Osteocyte (in vitro differentiated cells): ENCODE data around the gene EBF3. TPM values are rescaled to one million over a fixed set of nuclear protein-coding genes. Genes with fewer than 3 reads are reported as not detected.

Experiments used
- DNase-seq: peaks from one replicate; pipeline ENCODE4 v3.0.0; 2021; ENCODE audit warnings: mixed read lengths; ENCODE audit not compliant: unreplicated experiment; ENCODE audit errors: extremely low spot score
- H3K27ac Mint-ChIP-seq: one replicate; pipeline ENCODE4 v1.8.0; 2021; ENCODE audit warnings: mild to moderate bottlenecking, mixed read lengths; ENCODE audit not compliant: unreplicated experiment
- H3K27me3 Mint-ChIP-seq: one replicate; pipeline ENCODE4 v1.8.0; 2021; ENCODE audit warnings: mixed read lengths; ENCODE audit not compliant: unreplicated experiment
- H3K36me3 Mint-ChIP-seq: one replicate; pipeline ENCODE4 v1.8.0; 2021; ENCODE audit warnings: mixed read lengths; ENCODE audit not compliant: unreplicated experiment
- H3K4me1 Mint-ChIP-seq: one replicate; pipeline ENCODE4 v1.8.0; 2021; ENCODE audit warnings: mixed read lengths; ENCODE audit not compliant: unreplicated experiment
- H3K4me3 Mint-ChIP-seq: one replicate; pipeline ENCODE4 v1.8.0; 2021; ENCODE audit warnings: mild to moderate bottlenecking, moderate library complexity, mixed read lengths; ENCODE audit not compliant: unreplicated experiment
- H3K9me3 Mint-ChIP-seq: one replicate; pipeline ENCODE4 v1.8.0; 2021; ENCODE audit warnings: mixed read lengths; ENCODE audit not compliant: unreplicated experiment
- total RNA-seq: library from RNA; stranded (reverse); gene quantifications from 2 replicates; pipeline ENCODE4 v1.2.1, GENCODE V29; 2021
- TF ChIP-seq, protein P1 (sequence below): fragments of 200-600 bp; sonication (generic); IDR thresholded peaks from 2 replicates; pipeline ENCODE4 v1.5.0; 2021; ENCODE audit warnings: antibody characterized with exemption, mild to moderate bottlenecking, moderate library complexity

Gene EBF3
- total RNA-seq, 1 donor from 2014 or later = 0.59 TPM

DNA sequence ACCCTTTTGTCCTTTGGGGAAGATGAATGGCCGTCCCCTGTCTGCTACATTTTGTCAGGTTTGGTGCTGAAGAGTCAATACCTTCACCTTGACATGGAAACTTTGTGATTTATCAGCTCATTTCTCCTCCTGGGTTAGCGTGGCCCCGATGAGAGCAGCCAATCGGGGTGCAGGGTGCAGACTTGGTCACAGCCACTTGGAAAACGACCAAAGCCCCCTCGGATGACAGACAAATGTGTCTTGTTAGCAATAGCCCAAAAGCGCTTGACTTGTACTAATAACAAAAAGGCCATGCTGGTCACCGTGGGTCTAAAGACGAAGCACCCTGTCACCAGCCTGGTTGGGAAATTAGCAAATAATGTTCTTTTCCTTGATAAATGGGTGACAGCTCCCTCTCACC lies 103.7 kb downstream of the EBF3 start:
- Mint-ChIP-seq H3K4me3 (no peak overlapping the region), H3K27ac (no peak overlapping the region), H3K27me3 (no peaks in the 10 kb centered on the region), H3K36me3 (no peaks in the 10 kb centered on the region), H3K4me1 (no peaks in the 10 kb centered on the region), H3K9me3 (peaks cover 4% of the 10 kb centered on the region)
- no peak for DNase-seq
- TF ChIP-seq, protein P1, sequence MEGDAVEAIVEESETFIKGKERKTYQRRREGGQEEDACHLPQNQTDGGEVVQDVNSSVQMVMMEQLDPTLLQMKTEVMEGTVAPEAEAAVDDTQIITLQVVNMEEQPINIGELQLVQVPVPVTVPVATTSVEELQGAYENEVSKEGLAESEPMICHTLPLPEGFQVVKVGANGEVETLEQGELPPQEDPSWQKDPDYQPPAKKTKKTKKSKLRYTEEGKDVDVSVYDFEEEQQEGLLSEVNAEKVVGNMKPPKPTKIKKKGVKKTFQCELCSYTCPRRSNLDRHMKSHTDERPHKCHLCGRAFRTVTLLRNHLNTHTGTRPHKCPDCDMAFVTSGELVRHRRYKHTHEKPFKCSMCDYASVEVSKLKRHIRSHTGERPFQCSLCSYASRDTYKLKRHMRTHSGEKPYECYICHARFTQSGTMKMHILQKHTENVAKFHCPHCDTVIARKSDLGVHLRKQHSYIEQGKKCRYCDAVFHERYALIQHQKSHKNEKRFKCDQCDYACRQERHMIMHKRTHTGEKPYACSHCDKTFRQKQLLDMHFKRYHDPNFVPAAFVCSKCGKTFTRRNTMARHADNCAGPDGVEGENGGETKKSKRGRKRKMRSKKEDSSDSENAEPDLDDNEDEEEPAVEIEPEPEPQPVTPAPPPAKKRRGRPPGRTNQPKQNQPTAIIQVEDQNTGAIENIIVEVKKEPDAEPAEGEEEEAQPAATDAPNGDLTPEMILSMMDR = no peak

DNA sequence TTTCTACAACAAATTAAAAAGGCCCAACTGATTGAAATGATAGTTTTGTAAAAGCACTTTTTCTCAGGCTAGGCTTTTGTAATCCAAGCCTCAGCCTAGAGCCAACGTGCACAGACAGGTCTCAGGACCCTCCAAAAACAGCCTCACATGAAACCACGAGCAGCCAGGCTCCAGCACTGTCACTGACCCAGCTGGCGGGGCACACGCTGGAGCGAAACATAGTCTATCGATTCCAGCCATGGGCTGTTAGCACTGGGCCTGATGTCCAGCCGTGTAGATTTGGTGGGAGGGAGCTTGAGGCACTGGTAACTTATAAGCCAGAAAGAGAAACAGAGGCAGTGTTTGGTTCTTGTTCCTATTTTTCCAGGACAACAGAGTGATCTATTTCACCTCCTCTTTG lies 104.5 kb downstream of the EBF3 start:
- TF ChIP-seq, protein P1 = no peak
- H3K4me3 Mint-ChIP-seq = no peak overlapping the region
- no peak overlapping the region for H3K27ac Mint-ChIP-seq
- H3K9me3 Mint-ChIP-seq = peaks cover 4% of the 10 kb centered on the region
- no peaks in the 10 kb centered on the region for H3K27me3 Mint-ChIP-seq
- no peak for DNase-seq
- no peaks in the 10 kb centered on the region for H3K36me3 Mint-ChIP-seq
- H3K4me1 Mint-ChIP-seq = no peaks in the 10 kb centered on the region

DNA sequence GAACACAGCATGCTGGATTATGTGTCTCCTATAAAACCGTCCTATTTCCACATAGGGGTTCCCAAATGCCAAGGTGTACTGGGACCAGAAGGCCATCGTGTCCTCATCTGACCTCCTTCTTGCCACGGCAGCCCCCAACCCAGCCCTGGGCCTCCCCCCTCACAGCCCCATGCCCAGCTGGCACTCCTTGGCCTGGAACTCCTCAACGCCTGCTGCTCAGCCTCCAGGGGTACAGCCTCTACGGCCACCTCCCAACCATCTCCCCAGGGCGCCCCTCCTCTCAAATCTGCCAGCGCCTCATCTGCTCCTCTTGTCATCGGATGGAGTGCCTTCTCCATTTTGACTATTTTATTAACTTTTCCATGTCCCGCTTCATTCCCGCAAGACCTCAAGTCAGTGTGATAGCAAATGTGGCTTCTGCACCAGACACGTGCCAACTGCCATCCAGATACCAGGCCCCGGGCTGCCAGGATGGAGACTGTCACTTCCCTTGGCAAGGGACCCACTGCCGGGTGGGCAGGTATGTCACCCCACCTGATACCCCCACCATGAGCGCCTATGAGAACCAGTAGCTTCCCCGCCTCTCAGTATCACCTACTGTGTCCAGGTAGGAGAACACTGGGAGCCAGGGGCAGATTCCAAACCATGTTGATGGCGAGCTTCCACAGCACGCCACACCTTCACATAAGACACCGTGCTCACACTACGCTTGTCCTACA lies 106.7 kb downstream of the EBF3 start:
- no peak for DNase-seq
- Mint-ChIP-seq H3K4me3 (no peak overlapping the region), H3K9me3 (peaks cover 4% of the 10 kb centered on the region), H3K27ac (no peak overlapping the region), H3K36me3 (no peaks in the 10 kb centered on the region), H3K27me3 (no peaks in the 10 kb centered on the region), H3K4me1 (no peaks in the 10 kb centered on the region)
- TF ChIP-seq, protein P1 = no peak

DNA sequence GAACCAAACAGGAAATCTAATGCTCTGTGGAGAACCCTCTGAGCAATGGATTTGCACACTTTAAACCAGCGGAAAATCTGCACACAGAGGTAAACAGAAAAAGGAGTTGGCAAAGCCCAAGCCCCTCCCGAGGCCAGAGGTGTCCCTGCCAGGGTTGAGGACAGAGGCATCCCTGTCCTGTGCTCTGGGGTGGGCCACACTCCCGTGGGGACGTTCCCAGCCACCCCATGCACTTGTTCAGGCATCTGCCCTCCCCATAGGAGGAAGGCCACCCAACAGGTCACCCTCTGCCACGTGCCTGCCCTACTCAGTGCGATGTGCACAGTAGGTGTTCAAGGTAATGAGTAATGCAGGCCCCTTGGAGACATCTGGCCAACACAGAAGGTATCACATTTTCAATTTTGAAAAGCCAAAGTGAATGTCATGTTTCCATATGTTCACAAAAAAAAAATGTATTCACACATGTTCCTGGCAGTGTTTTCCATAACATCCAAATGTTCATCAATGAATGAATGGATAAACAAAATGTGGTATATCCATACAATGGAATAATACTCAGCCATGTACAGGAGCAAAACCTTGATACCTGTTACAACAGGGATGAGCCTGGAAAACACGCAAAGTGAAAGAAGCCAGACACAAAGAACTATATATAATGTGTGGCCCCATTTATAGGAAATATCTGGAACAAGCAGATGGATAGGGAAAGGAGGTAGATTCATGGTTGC lies 108.1 kb downstream of the EBF3 start:
- no peak for DNase-seq
- no peak overlapping the region for H3K4me3 Mint-ChIP-seq
- no peaks in the 10 kb centered on the region for H3K4me1 Mint-ChIP-seq
- TF ChIP-seq, protein P1 = no peak
- no peak overlapping the region for H3K27ac Mint-ChIP-seq
- H3K27me3 Mint-ChIP-seq = no peaks in the 10 kb centered on the region
- H3K9me3 Mint-ChIP-seq = peaks cover 4% of the 10 kb centered on the region
- no peaks in the 10 kb centered on the region for H3K36me3 Mint-ChIP-seq
